GM12801 (cell line): ENCODE results near the gene SPRR2F.

Experiments used
- CTCF ChIP-seq: IDR thresholded peaks from one replicate; pipeline ENCODE4 v1.5.1; 2011; ENCODE audit warnings: control low read depth; ENCODE audit not compliant: insufficient read length; ENCODE audit errors: extremely low read depth

SPRR2F gene

GRCh38 chr1:153094426-153094825 lies 18.9 kb downstream of the SPRR2F start, which contains the start of gene SPRR2E:
Gene SPRR2E (minus strand): TSS chr1:153094526. CDS start chr1:153093751, 775 bp downstream.
- TF ChIP-seq CTCF, result no peak

- no peak for TF ChIP-seq CTCF
Measured at GRCh38 chr1:153087652-153088051, 25.7 kb downstream of the SPRR2F start.

- no peak for TF ChIP-seq CTCF
Measured at GRCh38 chr1:153081736-153082135, 31.6 kb downstream of the SPRR2F start.

- TF ChIP-seq CTCF, result no peak
Measured at GRCh38 chr1:153072806-153073726, 40.2 kb downstream of the SPRR2F start.

GRCh38 chr1:153071511-153071910 lies 41.8 kb downstream of the SPRR2F start, which contains the start of gene SPRR2B:
Gene SPRR2B (minus strand): TSS chr1:153071611. CDS start chr1:153070839, 772 bp downstream.
- TF ChIP-seq CTCF, result no peak

GRCh38 chr1:153070243-153070642 lies 43.1 kb downstream of the SPRR2F start:
- no peak for TF ChIP-seq CTCF
